Measurements from ENCODE around the gene POU3F2.

- TF ChIP-seq CTCF (conservative IDR thresholded peaks at IDR 0.05 in 1 of 2, IDR thresholded peaks at IDR 0.05 in 1 of 2; ENCODE audit: low read depth in 1 of 2, low read length in 2 of 2) (no peak), EZH2 (IDR thresholded peaks at IDR 0.05; ENCODE audit: low read length, missing control alignments) (no peak)
Measured at GRCh38 chr6:98880486-98880885, 46.1 kb downstream of the POU3F2 start.

All from fibroblast of lung (primary cell).